Heart left ventricle (tissue), 16 donors: ENCODE results near the gene ARL1. TPM values are rescaled to one million over a fixed set of nuclear protein-coding genes. Genes with fewer than 3 reads are reported as not detected.
A peak's percentile ranks its signal among the peaks of the same experiment; 100 is the strongest.

Experiments used
- ATAC-seq, 4 donors: fragments of 200-7000 bp; cut with Tn5 transposase; one replicate each; pipeline ENCODE4 v1.9.1; 2020 to 2022; ENCODE audit warnings: moderate library complexity in 4 of 4, mild to moderate bottlenecking in 3 of 4, moderate number of reproducible peaks in 1 of 4
- DNase-seq, 5 donors: peaks; one replicate each; pipeline ENCODE4 v3.0.0-alpha.2; 2020
- H3K27ac ChIP-seq, 12 donors: fragments of 200-600 bp; sonication (generic) in 4 of 12; one replicate each; pipeline versions ENCODE4 v1.5.0 to v1.8.0; 2016 to 2022; ENCODE audit warnings: mild to moderate bottlenecking in 2 of 12
- H3K27me3 ChIP-seq, 9 donors: fragments of 200-600 bp; sonication (generic) in 2 of 9; one replicate each; pipeline versions ENCODE4 v1.5.1 to v1.8.0; 2016 to 2022; ENCODE audit warnings: mild to moderate bottlenecking in 3 of 9
- H3K36me3 ChIP-seq, 9 donors: fragments of 200-600 bp; sonication (generic) in 2 of 9; one replicate each; pipeline versions ENCODE4 v1.5.0 to v1.8.0; 2018 to 2022; ENCODE audit warnings: mild to moderate bottlenecking in 2 of 9
- H3K4me1 ChIP-seq, 12 donors: fragments of 200-600 bp; sonication (generic) in 4 of 12; one replicate each; pipeline versions ENCODE4 v1.5.0 to v1.8.0; 2016 to 2022; ENCODE audit warnings: mild to moderate bottlenecking in 3 of 12
- H3K4me3 ChIP-seq, 12 donors: fragments of 200-600 bp; sonication (generic) in 4 of 12; one replicate each; pipeline versions ENCODE4 v1.5.0 to v1.8.0; 2017 to 2022; ENCODE audit warnings: mild to moderate bottlenecking in 9 of 12, moderate library complexity in 4 of 12
- H3K9me3 ChIP-seq, 12 donors: fragments of 200-600 bp; sonication (generic) in 4 of 12; one replicate each; pipeline versions ENCODE4 v1.5.0 to v1.8.0; 2016 to 2022; ENCODE audit warnings: mild to moderate bottlenecking in 1 of 12
- POLR2A ChIP-seq, 2 donors: fragments of 450-650 bp; IDR thresholded peaks; one replicate each; pipeline ENCODE4 v1.6.1; 2017; ENCODE audit warnings: antibody characterized with exemption in 2 of 2, mild to moderate bottlenecking in 2 of 2, moderate library complexity in 2 of 2
- WGBS, 4 donors: extraction: QIAGEN DNeasy Blood & Tissue Kit in 2 of 4; methylation state at CpG; one replicate each; pipeline versions ENCODE4 v1.1.5 to v1.1.7; 2013 to 2018; 5-methylcytosine and 5-hydroxymethylcytosine counted together
- intact Hi-C, 10 donors: fragments of 100-400 bp; cut with DNase I; formaldehyde crosslinking; loops; one replicate each; pipeline versions ENCODE4 v1.11.1 to v1.14.2; 2022
- long read RNA-seq, 3 donors: library from polyadenylated mRNA; unstranded; transcript quantifications; one replicate each; pipeline ENCODE4 v2.0.0, GENCODE V29; 2020 to 2021
- polyA plus RNA-seq, 2 donors: library from polyadenylated mRNA; stranded (reverse); fragments of 200-250 nt; gene quantifications; one replicate each; pipeline ENCODE4 v1.2.3, GENCODE V29; 2013
- total RNA-seq, 9 donors: library from RNA; depleted of rRNA in 2 of 9; stranded (reverse); fragments of >200 nt in 2 of 9; fragmentation: NEBNext Ultra II Directional in 3 of 9; extraction: Animal tissue kit (Norgen Biotek cat#: 25700) in 3 of 9; gene quantifications; one replicate each; pipeline versions ENCODE4 v1.1.0 to v1.2.4, GENCODE V29; 2016 to 2023
- TF ChIP-seq, protein P1 (sequence below), 12 donors: fragments of 200-600 bp; sonication (generic) in 4 of 12; IDR thresholded peaks; one replicate each; pipeline versions ENCODE4 v1.5.0 to v1.8.0; 2018 to 2022; ENCODE audit warnings: antibody characterized with exemption in 12 of 12, mild to moderate bottlenecking in 5 of 12
- donor health status: ischemic (EF 13 %, LVEDD 7.1; RV severe dilation, severe dysfunction).
- donor health status: healthy with polysubstance abuse.
- donor health status: DM: no; HTN: yes; CAD: no.
- donor health status: DM: no; HTN: no; CAD: no.
- donor health status: ischemic (EF 25% LVEDD 6.9; RV normal size, moderate dysfunction).
- donor health status: ischemic (EF 25% LVEDD 5.7; RV mildly dilated, moderate dysfunction).
- donor health status: healthy.
- donor health status: DM: yes; HTN: yes; CAD: no.
- donor health status: ischemic (EF 35%, LVEDD 5.7; RV mildly dilated, moderate dysfunction).
- donor health status: nonischemic (EF 11% LVEDD 7.7; RV severe dilation, severe dysfunction).
- donor health status: DM: yes; HTN: yes; CAD: no.
- donor health status: PGD.
- donor health status: ischemic (EF 29% LVEDD 5.4; RV normal size, mild dysfunction).
- donor health status: nonischemic (EF 23%, LVEDD 6.1; RV moderate dilation, normal function).

ARL1 gene
- total RNA-seq (100 to 1,000 TPM in 2 of 9 donors, 10 to 100 TPM in 7; 69.1 to 115 (median 93.7) TPM), polyA plus RNA-seq (10 to 100 TPM; 24.4 to 68.9 TPM)
- long read RNA-seq, donor 1, transcript ARL1-201 (6 exons, 3,241 nt), result major isoform, 97 of 108 reads
- long read RNA-seq, donor 1, partial matches to known transcripts, result 1 of 108 reads
- long read RNA-seq, donor 1, other reads (novel, unspliced or antisense), result 9 of 108 reads
- long read RNA-seq, donor 2, transcript ARL1-201 (6 exons, 3,241 nt), result major isoform, 265 of 304 reads
- long read RNA-seq, donor 2, transcript ARL1-203 (5 exons, 1,231 nt), result minor isoform, 12 of 304 reads
- long read RNA-seq, donor 2, partial matches to known transcripts, result 3 of 304 reads
- long read RNA-seq, donor 2, other reads (novel, unspliced or antisense), result 21 of 304 reads
- long read RNA-seq, donor 3, transcript ARL1-201 (6 exons, 3,241 nt), result major isoform, 76 of 81 reads
- long read RNA-seq, donor 3, partial matches to known transcripts, result 1 of 81 reads
- long read RNA-seq, donor 3, other reads (novel, unspliced or antisense), result 4 of 81 reads

DNA sequence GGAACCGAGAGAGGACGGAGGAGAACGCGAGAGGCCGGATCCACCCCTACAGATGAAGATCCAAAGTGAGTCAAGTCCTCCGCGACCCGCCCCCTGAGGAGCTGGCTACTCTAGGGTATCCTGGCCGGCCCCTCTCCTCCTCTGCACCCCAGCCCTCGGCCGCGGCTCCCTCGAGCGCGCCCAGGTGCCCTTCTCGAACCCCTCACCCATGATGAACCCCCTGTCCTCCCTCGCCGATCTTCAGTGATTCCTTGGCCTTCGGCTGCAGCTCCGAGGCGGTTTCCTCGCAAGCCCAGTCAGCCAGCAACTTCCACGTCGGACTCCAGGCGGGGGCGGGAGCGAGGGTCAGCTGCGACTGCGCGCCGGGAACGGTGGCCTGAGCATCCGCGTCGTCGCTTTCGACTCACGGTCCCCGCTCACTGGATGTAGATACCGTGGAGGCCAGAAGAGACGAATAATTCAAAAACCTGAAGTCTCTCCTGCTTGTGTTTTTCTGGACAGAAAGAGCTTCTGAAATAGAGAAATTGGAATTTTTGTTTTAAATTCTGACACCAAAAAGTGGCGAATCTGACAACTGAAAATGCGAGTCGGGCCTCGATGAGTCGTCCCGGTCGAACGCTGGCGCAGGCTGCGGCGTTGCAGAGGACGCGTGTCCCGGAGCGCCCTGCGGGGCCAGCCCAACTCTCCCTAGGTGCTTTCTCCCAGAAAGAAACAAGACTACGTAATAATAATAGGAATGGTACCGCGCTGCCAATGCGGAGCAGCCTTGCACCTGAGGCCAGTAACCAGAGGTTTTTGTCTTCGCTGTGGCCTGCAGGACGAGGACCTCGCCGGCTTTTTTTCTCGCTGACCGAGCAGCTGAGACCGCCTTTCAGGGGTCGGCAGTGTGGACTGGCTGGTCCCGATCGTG lies at the start of gene ARL1:
TSS of gene ARL1 (minus strand) at position 337 of the 910 bp plus-strand sequence. CDS start at position 210, 127 bp downstream.
- intact Hi-C loops, result loop anchor here in 2 of 10 donors (5.0 to 10.0 kb wide), 3 partner anchors 347 to 425 kb away; partner anchors contain the start of gene GNPTAB (in 1 of the 2)
- Histone ChIP-seq H3K36me3 (peaks cover 0 to 3% (median 0%) of the 10 kb centered on the region in 9 donors), H3K4me1 (peaks cover 5 to 28% (median 18%) of the 10 kb centered on the region in 12 donors), H3K27me3 (no peaks in the 10 kb centered on the region), H3K27ac (peak within 1 kb of the TSS; percentile 79 to 97 (median 92)), H3K9me3 (no peaks in the 10 kb centered on the region), H3K4me3 (peak within 1 kb of the TSS; percentile 47 to 92 (median 78))
- ATAC-seq (peak; percentile 92 to 97 (median 96)), DNase-seq (peak; percentile 86 to 93 (median 90))
- WGBS, 4 donors, result 0 to 1% (median 1%) methylated on average over 64 to 71 of the region's 71 CpGs
- peak in 1 of 2 donors; percentile 22 for TF ChIP-seq POLR2A (IDR thresholded peaks at IDR 0.05)
- TF ChIP-seq, protein P1, sequence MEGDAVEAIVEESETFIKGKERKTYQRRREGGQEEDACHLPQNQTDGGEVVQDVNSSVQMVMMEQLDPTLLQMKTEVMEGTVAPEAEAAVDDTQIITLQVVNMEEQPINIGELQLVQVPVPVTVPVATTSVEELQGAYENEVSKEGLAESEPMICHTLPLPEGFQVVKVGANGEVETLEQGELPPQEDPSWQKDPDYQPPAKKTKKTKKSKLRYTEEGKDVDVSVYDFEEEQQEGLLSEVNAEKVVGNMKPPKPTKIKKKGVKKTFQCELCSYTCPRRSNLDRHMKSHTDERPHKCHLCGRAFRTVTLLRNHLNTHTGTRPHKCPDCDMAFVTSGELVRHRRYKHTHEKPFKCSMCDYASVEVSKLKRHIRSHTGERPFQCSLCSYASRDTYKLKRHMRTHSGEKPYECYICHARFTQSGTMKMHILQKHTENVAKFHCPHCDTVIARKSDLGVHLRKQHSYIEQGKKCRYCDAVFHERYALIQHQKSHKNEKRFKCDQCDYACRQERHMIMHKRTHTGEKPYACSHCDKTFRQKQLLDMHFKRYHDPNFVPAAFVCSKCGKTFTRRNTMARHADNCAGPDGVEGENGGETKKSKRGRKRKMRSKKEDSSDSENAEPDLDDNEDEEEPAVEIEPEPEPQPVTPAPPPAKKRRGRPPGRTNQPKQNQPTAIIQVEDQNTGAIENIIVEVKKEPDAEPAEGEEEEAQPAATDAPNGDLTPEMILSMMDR (IDR thresholded peaks at IDR 0.05), result no peak

DNA sequence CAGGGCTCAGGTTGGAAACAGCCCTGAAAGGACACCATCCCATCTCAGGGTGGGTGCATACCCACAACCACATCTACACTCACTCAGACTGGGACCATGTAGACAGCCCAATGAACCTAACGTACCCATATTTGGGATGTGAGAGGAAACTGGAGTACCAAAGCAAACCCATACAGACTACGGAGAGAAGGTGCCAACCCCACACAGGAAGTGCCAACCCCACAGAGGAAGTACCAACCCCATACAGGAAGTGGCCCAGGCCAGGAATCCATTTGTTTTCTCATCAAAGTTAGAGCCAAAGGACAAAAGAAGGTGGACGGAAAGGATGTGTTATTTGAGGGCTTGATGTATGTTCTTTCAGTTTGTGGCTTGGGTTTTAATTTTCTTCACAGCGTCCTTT lies 48.1 kb upstream of the ARL1 start:
- DNase-seq (no peak), ATAC-seq (peak in 1 of 4 donors; percentile 22)
- intact Hi-C loops, result no loop called here
- 65 to 73% (median 72%) methylated on average over 4 of the region's 4 CpGs for WGBS, 4 donors
- TF ChIP-seq, protein P1 (IDR thresholded peaks at IDR 0.05), result no peak
- no peak for TF ChIP-seq POLR2A (IDR thresholded peaks at IDR 0.05)
- no peak overlapping the region for H3K27ac ChIP-seq
- no peak overlapping the region for H3K4me3 ChIP-seq
- H3K9me3 ChIP-seq, result peaks cover 0 to 7% (median 0%) of the 10 kb centered on the region in 12 donors
- no peaks in the 10 kb centered on the region for H3K27me3 ChIP-seq
- H3K36me3 ChIP-seq, result no peaks in the 10 kb centered on the region
- H3K4me1 ChIP-seq, result peaks cover 0 to 26% (median 0%) of the 10 kb centered on the region in 12 donors

DNA sequence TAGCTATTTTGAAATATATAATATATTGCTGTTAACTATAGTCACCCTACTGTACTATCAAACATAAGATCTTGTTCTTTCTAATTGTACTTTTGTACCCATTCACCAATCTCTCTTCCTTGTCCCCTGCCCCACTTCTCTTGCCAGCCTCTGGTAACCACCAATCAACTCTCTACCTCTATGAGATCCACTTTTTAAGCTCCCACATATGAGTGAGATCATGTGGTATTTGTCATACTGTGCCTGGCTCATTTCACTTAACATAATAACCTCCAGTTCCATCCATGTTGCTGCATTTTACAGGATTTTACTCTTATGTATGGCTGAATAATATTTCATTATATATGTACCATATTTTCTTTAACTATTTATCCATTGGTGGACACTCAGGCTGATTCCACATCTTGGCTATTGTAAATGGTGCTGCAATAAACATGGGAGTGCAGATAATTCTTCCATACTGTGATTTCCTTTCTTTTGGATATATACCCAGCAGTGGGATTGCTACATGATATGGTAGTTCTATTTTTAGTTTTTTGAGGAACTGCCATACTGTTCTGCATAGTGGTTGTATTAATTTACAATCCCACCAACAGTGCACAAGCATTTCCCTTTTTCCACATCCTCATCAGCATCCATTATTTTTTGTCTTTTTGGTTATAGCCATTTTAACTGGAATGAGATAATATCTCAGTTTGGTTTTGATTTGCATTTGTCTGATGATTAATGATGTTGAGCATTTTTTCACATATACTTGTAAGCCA lies 34.1 kb upstream of the ARL1 start:
- Histone ChIP-seq H3K27ac (peak overlapping the region in 1 of 12 donors; percentile 60), H3K4me3 (no peak overlapping the region), H3K36me3 (no peaks in the 10 kb centered on the region), H3K27me3 (peaks cover 0 to 4% (median 0%) of the 10 kb centered on the region in 9 donors), H3K4me1 (peaks cover 0 to 18% (median 0%) of the 10 kb centered on the region in 12 donors), H3K9me3 (no peaks in the 10 kb centered on the region)
- DNase-seq (no peak), ATAC-seq (no peak)
- intact Hi-C loops, result no loop called here
- TF ChIP-seq POLR2A (IDR thresholded peaks at IDR 0.05), result no peak
- TF ChIP-seq, protein P1 (IDR thresholded peaks at IDR 0.05), result no peak
